Muscle of leg (tissue), 11 donors: ENCODE data around the gene PEX5. TPM values are rescaled to one million over a fixed set of nuclear protein-coding genes. Genes with fewer than 3 reads are reported as not detected.

Experiments
- DNase-seq: peaks from one replicate; pipeline ENCODE4 v3.0.0; 2013
- H3K27ac ChIP-seq: one replicate; pipeline ENCODE4 v1.5.1; 2013; ENCODE audit warnings: mild to moderate bottlenecking, low read length, control low read depth
- H3K27me3 ChIP-seq: one replicate; pipeline ENCODE4 v1.6.1; 2013; ENCODE audit warnings: low read length; ENCODE audit not compliant: control insufficient read depth, insufficient read depth
- H3K36me3 ChIP-seq: one replicate; pipeline ENCODE4 v1.6.1; 2013; ENCODE audit warnings: low read length; ENCODE audit not compliant: control insufficient read depth, insufficient read depth
- H3K4me1 ChIP-seq: one replicate; pipeline ENCODE4 v1.6.1; 2013; ENCODE audit warnings: low read length; ENCODE audit not compliant: control insufficient read depth, insufficient read depth
- H3K4me3 ChIP-seq: one replicate; pipeline ENCODE4 v1.5.1; 2013; ENCODE audit warnings: low read length, control low read depth
- H3K9me3 ChIP-seq: replicated peaks from 2 replicates; pipeline ENCODE4 v1.6.1; 2013; ENCODE audit warnings: low read depth, low read length; ENCODE audit not compliant: control insufficient read depth
- WGBS: methylation state at CpG from one replicate; pipeline ENCODE4 v1.1.5; 2013; ENCODE audit warnings: missing lambda C conversion rate; ENCODE audit not compliant: insufficient coverage; 5-methylcytosine and 5-hydroxymethylcytosine counted together
- polyA plus RNA-seq, 8 donors: library from polyadenylated mRNA; unstranded; fragments of 120-200 nt; gene quantifications; one replicate each; pipeline versions ENCODE4 v1.2.1 to v1.2.3, GENCODE V29; 2013; ENCODE audit warnings: inconsistent platforms in 1 of 8, low replicate concordance in 1 of 8; ENCODE audit not compliant: insufficient read length in 8 of 8, insufficient read depth in 1 of 8
- total RNA-seq: library from RNA; stranded (reverse); fragments of 120-200 nt; gene quantifications from one replicate; pipeline ENCODE4 v1.2.4, GENCODE V29; 2013

PEX5 gene
- total and polyA plus RNA-seq, 9 donors = 26.0 to 44.8 (median 38.4) TPM

GRCh38 chr12:7146906-7147305 is 42.6 kb upstream of the PEX5 start:
- Histone ChIP-seq H3K36me3 (peaks cover 33% of the 10 kb centered on the region), H3K9me3 (no peaks in the 10 kb centered on the region), H3K4me3 (no peak overlapping the region), H3K4me1 (no peaks in the 10 kb centered on the region), H3K27ac (no peak overlapping the region), H3K27me3 (no peaks in the 10 kb centered on the region)
- DNase-seq = no peak
- WGBS = 93% methylated on average over 4 of the region's 7 CpGs

GRCh38 chr12:7150356-7150755 is 39.1 kb upstream of the PEX5 start:
- Histone ChIP-seq H3K27me3 (no peaks in the 10 kb centered on the region), H3K36me3 (peaks cover 32% of the 10 kb centered on the region), H3K9me3 (no peaks in the 10 kb centered on the region), H3K4me1 (no peaks in the 10 kb centered on the region), H3K27ac (no peak overlapping the region), H3K4me3 (no peak overlapping the region)
- DNase-seq = no peak
- 82% methylated on average over 6 of the region's 12 CpGs for whole genome bisulfite sequencing

DNA sequence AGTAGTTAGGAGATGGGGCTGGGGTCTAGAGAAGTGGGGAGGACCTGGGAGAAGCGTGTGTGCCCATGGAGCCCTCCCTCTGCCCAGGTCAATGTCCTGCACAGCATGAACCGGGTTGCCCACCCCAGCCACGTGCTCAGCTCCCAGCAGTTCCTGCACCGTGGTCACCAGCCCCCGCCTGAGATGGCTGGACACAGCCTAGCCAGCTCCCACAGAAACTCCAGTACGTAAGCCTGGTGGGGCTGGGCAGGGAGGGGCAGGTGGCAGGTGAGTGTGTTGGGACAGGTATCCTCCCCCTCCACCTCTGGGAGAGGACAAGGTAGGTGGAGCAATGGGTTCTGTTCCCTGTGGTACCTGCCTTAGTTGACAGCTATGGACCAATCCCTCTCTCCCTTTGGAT is 38.6 kb upstream of the PEX5 start:
- Histone ChIP-seq H3K4me1 (no peaks in the 10 kb centered on the region), H3K4me3 (no peak overlapping the region), H3K27ac (no peak overlapping the region), H3K9me3 (no peaks in the 10 kb centered on the region), H3K27me3 (no peaks in the 10 kb centered on the region), H3K36me3 (peaks cover 33% of the 10 kb centered on the region)
- DNase-seq = no peak
- 91% methylated on average over 5 of the region's 6 CpGs for WGBS

- WGBS = no CpG with 5 or more reads among the region's 6 CpGs
- no peaks in the 10 kb centered on the region for H3K27me3 ChIP-seq
- H3K4me3 ChIP-seq = no peak overlapping the region
- no peak overlapping the region for H3K27ac ChIP-seq
- H3K4me1 ChIP-seq = no peaks in the 10 kb centered on the region
- H3K9me3 ChIP-seq = no peaks in the 10 kb centered on the region
- DNase-seq = no peak
- peaks cover 33% of the 10 kb centered on the region for H3K36me3 ChIP-seq
Observed at GRCh38 chr12:7151532-7151931, 38.0 kb upstream of the PEX5 start.

DNA sequence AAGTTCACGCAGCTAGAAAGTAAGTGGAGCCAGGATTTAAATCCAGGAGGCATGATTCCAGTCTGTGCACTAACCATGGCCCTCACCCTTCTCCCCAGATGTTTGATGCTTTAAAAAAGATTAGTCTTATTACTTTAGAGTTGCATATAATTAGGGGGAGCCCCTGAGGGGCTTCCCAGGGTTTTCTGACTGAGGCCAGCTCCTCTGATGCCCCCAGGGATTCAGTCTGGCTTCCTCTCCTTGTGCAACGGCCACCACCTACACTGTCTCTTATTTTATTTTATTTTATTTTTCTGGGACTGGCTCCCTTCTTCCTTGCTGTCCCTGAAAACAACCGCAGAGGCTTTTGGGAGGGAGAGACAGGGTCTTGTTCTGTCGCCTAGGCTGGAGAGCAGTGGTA is 36.7 kb upstream of the PEX5 start:
- Histone ChIP-seq H3K27me3 (no peaks in the 10 kb centered on the region), H3K36me3 (peaks cover 33% of the 10 kb centered on the region), H3K4me1 (no peaks in the 10 kb centered on the region), H3K27ac (no peak overlapping the region), H3K4me3 (no peak overlapping the region), H3K9me3 (no peaks in the 10 kb centered on the region)
- DNase-seq = no peak
- WGBS = no CpG with 5 or more reads among the region's 4 CpGs

- Histone ChIP-seq H3K4me3 (no peak overlapping the region), H3K27me3 (no peaks in the 10 kb centered on the region), H3K9me3 (no peaks in the 10 kb centered on the region), H3K27ac (no peak overlapping the region), H3K36me3 (peaks cover 26% of the 10 kb centered on the region), H3K4me1 (no peaks in the 10 kb centered on the region)
- 100% methylated on average over 2 of the region's 6 CpGs for WGBS
- DNase-seq = no peak
Observed at GRCh38 chr12:7154042-7154441, 35.4 kb upstream of the PEX5 start.

DNA sequence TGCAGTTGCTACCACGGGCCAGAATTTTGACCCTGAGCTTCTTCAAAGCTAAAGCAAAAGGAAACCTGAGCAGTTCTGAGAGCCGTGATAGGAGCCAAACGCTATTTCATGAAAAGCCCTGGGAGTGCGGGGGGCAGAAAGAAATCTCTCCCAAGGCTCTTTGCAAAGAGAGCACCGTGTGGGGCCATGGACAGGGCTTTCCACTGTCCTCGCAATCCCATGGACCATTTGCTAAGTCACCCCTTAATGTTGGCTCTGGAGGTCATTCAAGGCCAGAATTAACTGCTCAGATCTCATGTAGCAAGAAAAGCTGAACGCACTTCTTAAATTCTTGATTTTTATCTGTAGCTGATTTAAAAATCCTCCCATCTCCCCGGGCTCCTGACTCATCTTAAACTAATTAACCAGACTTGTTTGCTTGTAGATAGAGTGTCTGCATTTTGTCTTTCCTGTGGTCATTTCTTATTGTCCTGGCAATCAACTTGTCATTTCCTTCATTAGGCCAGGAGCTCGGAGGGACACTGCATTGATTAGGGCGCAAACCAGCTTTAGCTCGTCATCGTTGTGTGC is 34.5 kb upstream of the PEX5 start:
- no peaks in the 10 kb centered on the region for H3K4me1 ChIP-seq
- H3K27ac ChIP-seq = no peak overlapping the region
- no peak overlapping the region for H3K4me3 ChIP-seq
- no peaks in the 10 kb centered on the region for H3K9me3 ChIP-seq
- no peaks in the 10 kb centered on the region for H3K27me3 ChIP-seq
- peaks cover 18% of the 10 kb centered on the region for H3K36me3 ChIP-seq
- no peak for DNase-seq
- 65% methylated on average over 8 of the region's 12 CpGs for WGBS

- WGBS = 77% methylated on average over 7 of the region's 8 CpGs
- H3K27ac ChIP-seq = no peak overlapping the region
- no peaks in the 10 kb centered on the region for H3K4me1 ChIP-seq
- H3K27me3 ChIP-seq = no peaks in the 10 kb centered on the region
- H3K36me3 ChIP-seq = peaks cover 14% of the 10 kb centered on the region
- no peak for DNase-seq
- no peak overlapping the region for H3K4me3 ChIP-seq
- no peaks in the 10 kb centered on the region for H3K9me3 ChIP-seq
Observed at GRCh38 chr12:7155471-7156034, 33.9 kb upstream of the PEX5 start.

GRCh38 chr12:7156259-7157197 is 33.0 kb upstream of the PEX5 start:
- no peak for DNase-seq
- H3K36me3 ChIP-seq = peaks cover 11% of the 10 kb centered on the region
- no peaks in the 10 kb centered on the region for H3K4me1 ChIP-seq
- no peak overlapping the region for H3K27ac ChIP-seq
- WGBS = 89% methylated on average over 21 of the region's 24 CpGs
- H3K27me3 ChIP-seq = no peaks in the 10 kb centered on the region
- H3K9me3 ChIP-seq = no peaks in the 10 kb centered on the region
- no peak overlapping the region for H3K4me3 ChIP-seq

DNA sequence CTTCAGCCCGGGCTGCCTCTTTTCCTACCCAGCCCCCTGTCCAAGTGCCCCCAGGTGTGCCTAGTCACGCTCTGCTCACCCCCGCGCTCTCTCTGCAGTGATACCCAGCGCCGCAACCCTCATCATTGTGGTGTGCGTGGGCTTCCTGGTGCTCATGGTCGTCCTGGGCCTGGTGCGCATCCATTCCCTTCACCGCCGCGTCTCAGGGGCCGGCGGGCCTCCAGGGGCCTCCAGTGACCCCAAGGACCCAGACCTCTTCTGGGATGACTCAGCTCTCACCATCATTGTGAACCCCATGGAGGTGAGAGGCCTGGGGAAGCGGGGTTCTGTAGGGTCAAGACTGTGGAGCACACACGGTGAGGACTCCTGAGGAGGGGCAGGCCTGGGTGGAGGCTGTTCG is 32.1 kb upstream of the PEX5 start:
- WGBS = 88% methylated on average over 15 of the region's 17 CpGs

More for the DNA sequence above, 32.1 kb upstream of the PEX5 start:
- Histone ChIP-seq H3K9me3 (no peaks in the 10 kb centered on the region), H3K4me3 (no peak overlapping the region), H3K4me1 (no peaks in the 10 kb centered on the region), H3K27me3 (peaks cover 8% of the 10 kb centered on the region), H3K27ac (no peak overlapping the region), H3K36me3 (peaks cover 11% of the 10 kb centered on the region)
- no peak for DNase-seq
